Left colon (tissue), 2 donors: ENCODE results near the gene MYO1B. TPM values are rescaled to one million over a fixed set of nuclear protein-coding genes. Genes with fewer than 3 reads are reported as not detected.

Experiments
- ATAC-seq: fragments of 200-7000 bp; cut with Tn5 transposase; one replicate; pipeline ENCODE4 v1.9.1; 2020; ENCODE audit warnings: mild to moderate bottlenecking, moderate library complexity
- DNase-seq, 2 donors: peaks; one replicate each; pipeline ENCODE4 v3.0.0-alpha.2; 2020
- intact Hi-C, 2 donors: fragments of 100-400 bp; cut with DNase I in 1 of 2; cut with micrococcal nuclease in 1 of 2; formaldehyde crosslinking; loops; one replicate each; pipeline versions ENCODE4 v1.11.2 to v1.14.0; 2022; cut with DNase I, micrococcal nuclease
- total RNA-seq, 2 donors: library from RNA; stranded (reverse); fragmentation: NEBNext Ultra II Directional; extraction: Animal tissue kit (Norgen Biotek cat#: 25700); gene quantifications; one replicate each; pipeline ENCODE4 v1.2.1, GENCODE V29; 2021
- donor health status: DM: no; HTN: no; CAD: no.
- donor health status: DM: yes; HTN: yes; CAD: no.

MYO1B gene
- total RNA-seq, 2 donors from 2014 or later = 62.1 to 63.2 TPM

GRCh38 chr2:191312163-191312562 is 67.0 kb downstream of the MYO1B start:
- intact Hi-C loops = no loop called here

GRCh38 chr2:191312662-191313061 is 67.5 kb downstream of the MYO1B start:
- ATAC-seq (no peak), DNase-seq (no peak)
- intact Hi-C loops = no loop called here

More at GRCh38 chr2:191312163-191312562, 67.0 kb downstream of the MYO1B start:
- no peak for DNase-seq
- ATAC-seq = no peak

- intact Hi-C loops = no loop called here
- DNase-seq (no peak), ATAC-seq (no peak)
Measured at GRCh38 chr2:191314697-191315364, 69.6 kb downstream of the MYO1B start.

GRCh38 chr2:191315365-191315752 is 70.2 kb downstream of the MYO1B start:
- intact Hi-C loops = no loop called here
- no peak for ATAC-seq
- DNase-seq = no peak

- intact Hi-C loops = no loop called here
- DNase-seq (no peak), ATAC-seq (no peak)
Measured at GRCh38 chr2:191316246-191316994, 71.2 kb downstream of the MYO1B start.

- DNase-seq (peak in 1 of 2 donors; percentile 39), ATAC-seq (peak; percentile 70)
- intact Hi-C loops = no loop called here
Measured at GRCh38 chr2:191318037-191318728, 73.0 kb downstream of the MYO1B start.

GRCh38 chr2:191318729-191319078 is 73.5 kb downstream of the MYO1B start:
- DNase-seq (peak; percentile 69 to 89), ATAC-seq (peak; percentile 97)
- intact Hi-C loops = no loop called here

GRCh38 chr2:191319186-191319585 is 74.0 kb downstream of the MYO1B start:
- no peak for DNase-seq
- intact Hi-C loops = no loop called here
- ATAC-seq = peak; percentile 44

- intact Hi-C loops = no loop called here
- DNase-seq (no peak), ATAC-seq (no peak)
Measured at GRCh38 chr2:191320881-191321280, 75.7 kb downstream of the MYO1B start.

GRCh38 chr2:191321861-191322662 is 76.9 kb downstream of the MYO1B start:
- DNase-seq (no peak), ATAC-seq (no peak)
- intact Hi-C loops = no loop called here

GRCh38 chr2:191322828-191323506 is 77.8 kb downstream of the MYO1B start:
- DNase-seq = no peak
- intact Hi-C loops = no loop called here
- no peak for ATAC-seq

- ATAC-seq (no peak), DNase-seq (no peak)
Measured at GRCh38 chr2:191325651-191326365, 80.6 kb downstream of the MYO1B start.

GRCh38 chr2:191327484-191327883 is 82.3 kb downstream of the MYO1B start:
- no peak for ATAC-seq
- intact Hi-C loops = no loop called here
- DNase-seq = no peak

More at GRCh38 chr2:191325651-191326365, 80.6 kb downstream of the MYO1B start:
- intact Hi-C loops = no loop called here

GRCh38 chr2:191328150-191328809 is 83.1 kb downstream of the MYO1B start:
- no peak for ATAC-seq
- intact Hi-C loops = no loop called here
- no peak for DNase-seq

- no peak for ATAC-seq
- DNase-seq = no peak
- intact Hi-C loops = no loop called here
Measured at GRCh38 chr2:191329841-191330240, 84.6 kb downstream of the MYO1B start.

- DNase-seq (no peak), ATAC-seq (no peak)
- intact Hi-C loops = no loop called here
Measured at GRCh38 chr2:191333911-191334357, 88.7 kb downstream of the MYO1B start.

GRCh38 chr2:191335875-191336464 is 90.8 kb downstream of the MYO1B start:
- ATAC-seq = no peak
- no peak for DNase-seq
- intact Hi-C loops = no loop called here
